Measurements from ENCODE around the gene POLR2M.

POLR2M gene

GRCh38 chr15:57676585-57676984, 29.9 kb upstream of the POLR2M start:
- no peak overlapping the region for H3K27ac ChIP-seq (ENCODE audit: low read length)
- H3K27me3 ChIP-seq (ENCODE audit: insufficient read depth, low read length) = no peaks in the 10 kb centered on the region
- H3K4me3 ChIP-seq (ENCODE audit: low read length) = no peak overlapping the region
- no peaks in the 10 kb centered on the region for H3K4me1 ChIP-seq (ENCODE audit: insufficient read depth, low read length)
- H3K9me3 ChIP-seq (ENCODE audit: insufficient read depth, low read depth, low read length) = no peaks in the 10 kb centered on the region
- H3K36me3 ChIP-seq (ENCODE audit: insufficient read depth, low read depth, low read length) = no peaks in the 10 kb centered on the region
- H3K9ac ChIP-seq (ENCODE audit: low read depth, low read length) = no peak overlapping the region

DNA sequence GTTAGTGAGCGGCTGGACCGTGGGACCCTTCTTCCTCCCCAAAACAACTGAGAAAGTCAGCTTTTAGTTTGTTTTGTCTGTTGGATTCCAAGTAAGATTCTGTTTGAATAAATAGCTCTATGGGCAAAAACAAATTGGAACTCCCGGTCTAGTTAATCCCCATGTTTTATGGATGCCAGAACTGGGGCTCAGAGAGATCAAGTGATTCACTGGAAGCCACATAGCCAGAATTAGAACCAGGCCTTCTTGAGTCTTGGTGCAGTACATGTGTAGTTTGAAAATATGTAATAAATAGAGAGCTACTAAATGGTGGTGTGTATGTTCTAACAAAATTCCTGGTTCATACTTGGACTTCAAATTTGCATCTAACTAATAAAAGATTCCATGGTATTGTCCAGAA, 29.3 kb upstream of the POLR2M start:
- Histone ChIP-seq H3K27ac (ENCODE audit: low read length) (no peak overlapping the region), H3K27me3 (ENCODE audit: insufficient read depth, low read length) (no peaks in the 10 kb centered on the region), H3K9me3 (ENCODE audit: insufficient read depth, low read depth, low read length) (no peaks in the 10 kb centered on the region), H3K36me3 (ENCODE audit: insufficient read depth, low read depth, low read length) (no peaks in the 10 kb centered on the region), H3K4me1 (ENCODE audit: insufficient read depth, low read length) (no peaks in the 10 kb centered on the region), H3K4me3 (ENCODE audit: low read length) (no peak overlapping the region), H3K9ac (ENCODE audit: low read depth, low read length) (no peak overlapping the region)

DNA sequence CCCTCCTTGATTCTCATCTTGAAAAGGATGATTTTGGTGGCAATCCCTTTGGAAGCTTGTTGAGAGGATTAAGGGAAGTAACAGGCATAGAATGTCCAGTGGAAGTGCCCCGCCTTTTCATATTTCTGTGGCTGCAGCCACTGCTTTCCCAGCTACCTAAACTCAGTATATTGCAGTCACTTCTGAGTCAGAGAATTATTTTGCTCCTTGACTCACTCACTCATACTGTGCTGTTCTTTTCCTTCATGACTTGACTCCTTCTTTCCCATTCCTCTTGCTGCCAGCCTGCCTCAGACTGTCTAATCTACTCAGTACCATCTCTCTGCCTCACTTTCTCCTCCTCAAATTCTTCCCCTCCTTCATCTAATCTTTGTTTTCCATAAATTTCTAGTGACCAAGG, 26.5 kb upstream of the POLR2M start:
- Histone ChIP-seq H3K9me3 (ENCODE audit: insufficient read depth, low read depth, low read length) (no peaks in the 10 kb centered on the region), H3K27me3 (ENCODE audit: insufficient read depth, low read length) (no peaks in the 10 kb centered on the region), H3K36me3 (ENCODE audit: insufficient read depth, low read depth, low read length) (no peaks in the 10 kb centered on the region), H3K4me3 (ENCODE audit: low read length) (no peak overlapping the region), H3K4me1 (ENCODE audit: insufficient read depth, low read length) (no peaks in the 10 kb centered on the region), H3K27ac (ENCODE audit: low read length) (no peak overlapping the region), H3K9ac (ENCODE audit: low read depth, low read length) (no peak overlapping the region)

GRCh38 chr15:57681011-57681410, 25.5 kb upstream of the POLR2M start:
- Histone ChIP-seq H3K9ac (ENCODE audit: low read depth, low read length) (no peak overlapping the region), H3K27me3 (ENCODE audit: insufficient read depth, low read length) (no peaks in the 10 kb centered on the region), H3K36me3 (ENCODE audit: insufficient read depth, low read depth, low read length) (no peaks in the 10 kb centered on the region), H3K4me1 (ENCODE audit: insufficient read depth, low read length) (no peaks in the 10 kb centered on the region), H3K9me3 (ENCODE audit: insufficient read depth, low read depth, low read length) (no peaks in the 10 kb centered on the region), H3K4me3 (ENCODE audit: low read length) (no peak overlapping the region), H3K27ac (ENCODE audit: low read length) (no peak overlapping the region)

DNA sequence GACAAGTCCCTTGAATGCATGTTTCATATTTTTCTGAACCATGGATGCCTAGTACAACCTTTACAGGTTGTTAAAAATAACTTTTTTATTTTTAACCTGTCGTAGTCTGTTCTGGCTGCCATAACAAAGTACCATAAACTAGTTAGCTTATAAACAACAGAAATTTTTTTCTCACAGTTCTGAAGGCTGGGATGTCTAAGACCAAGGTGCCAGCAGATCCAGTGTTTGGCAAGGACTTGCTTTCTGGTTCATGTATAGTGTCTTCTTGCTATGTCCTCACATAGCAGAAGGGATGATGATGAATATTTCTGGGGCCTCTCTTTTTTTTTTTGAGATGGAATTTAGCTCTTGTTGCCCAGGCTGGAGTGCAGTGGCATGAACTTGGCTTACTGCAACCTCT, 23.0 kb upstream of the POLR2M start:
- H3K27me3 ChIP-seq (ENCODE audit: insufficient read depth, low read length) = no peaks in the 10 kb centered on the region
- no peaks in the 10 kb centered on the region for H3K4me1 ChIP-seq (ENCODE audit: insufficient read depth, low read length)
- no peak overlapping the region for H3K4me3 ChIP-seq (ENCODE audit: low read length)
- no peak overlapping the region for H3K27ac ChIP-seq (ENCODE audit: low read length)
- no peaks in the 10 kb centered on the region for H3K36me3 ChIP-seq (ENCODE audit: insufficient read depth, low read depth, low read length)
- H3K9ac ChIP-seq (ENCODE audit: low read depth, low read length) = no peak overlapping the region
- H3K9me3 ChIP-seq (ENCODE audit: insufficient read depth, low read depth, low read length) = no peaks in the 10 kb centered on the region

DNA sequence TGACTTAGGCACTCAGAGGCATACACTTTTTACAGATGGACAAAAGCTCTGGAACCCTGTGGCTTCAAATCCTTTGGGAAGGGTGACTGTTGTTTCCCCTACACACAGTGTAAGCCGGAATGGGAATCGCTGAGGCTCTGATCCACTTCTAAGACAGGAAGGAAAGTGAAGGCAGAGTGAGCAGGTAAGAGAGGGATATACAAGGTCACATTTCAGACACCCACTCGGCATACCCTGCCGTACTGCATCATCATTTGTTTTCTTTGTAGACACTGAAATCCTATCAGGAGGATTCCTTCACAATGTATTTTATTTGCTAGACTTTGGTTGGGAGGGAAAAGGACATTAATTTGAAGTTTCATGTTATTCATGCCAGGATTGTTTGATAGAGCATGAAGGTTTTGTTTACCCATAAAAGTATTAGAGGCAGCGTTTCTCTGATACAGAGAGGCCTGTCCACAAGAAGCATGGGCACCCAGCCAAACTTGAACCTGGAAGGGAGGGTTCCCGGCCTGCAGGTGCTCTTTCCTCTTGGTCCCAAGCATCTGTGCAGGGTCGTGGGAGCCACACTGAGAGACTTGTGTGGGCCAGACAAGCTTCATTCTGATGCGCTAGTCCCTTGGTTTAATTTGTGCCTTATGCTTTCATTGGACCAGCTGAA, 21.9 kb upstream of the POLR2M start:
- H3K27ac ChIP-seq (ENCODE audit: low read length) = no peak overlapping the region
- H3K9me3 ChIP-seq (ENCODE audit: insufficient read depth, low read depth, low read length) = no peaks in the 10 kb centered on the region
- no peak overlapping the region for H3K9ac ChIP-seq (ENCODE audit: low read depth, low read length)
- H3K4me3 ChIP-seq (ENCODE audit: low read length) = no peak overlapping the region
- H3K27me3 ChIP-seq (ENCODE audit: insufficient read depth, low read length) = no peaks in the 10 kb centered on the region
- no peaks in the 10 kb centered on the region for H3K4me1 ChIP-seq (ENCODE audit: insufficient read depth, low read length)
- no peaks in the 10 kb centered on the region for H3K36me3 ChIP-seq (ENCODE audit: insufficient read depth, low read depth, low read length)

- no peak overlapping the region for H3K9ac ChIP-seq (ENCODE audit: low read depth, low read length)
- no peak overlapping the region for H3K4me3 ChIP-seq (ENCODE audit: low read length)
- no peaks in the 10 kb centered on the region for H3K36me3 ChIP-seq (ENCODE audit: insufficient read depth, low read depth, low read length)
- no peaks in the 10 kb centered on the region for H3K27me3 ChIP-seq (ENCODE audit: insufficient read depth, low read length)
- no peaks in the 10 kb centered on the region for H3K4me1 ChIP-seq (ENCODE audit: insufficient read depth, low read length)
- no peaks in the 10 kb centered on the region for H3K9me3 ChIP-seq (ENCODE audit: insufficient read depth, low read depth, low read length)
- H3K27ac ChIP-seq (ENCODE audit: low read length) = no peak overlapping the region
These were observed 21.0 kb upstream of the POLR2M start for GRCh38 chr15:57685306-57686095.

- no peak overlapping the region for H3K27ac ChIP-seq (ENCODE audit: low read length)
- H3K4me3 ChIP-seq (ENCODE audit: low read length) = no peak overlapping the region
- H3K4me1 ChIP-seq (ENCODE audit: insufficient read depth, low read length) = no peaks in the 10 kb centered on the region
- H3K9me3 ChIP-seq (ENCODE audit: insufficient read depth, low read depth, low read length) = no peaks in the 10 kb centered on the region
- H3K36me3 ChIP-seq (ENCODE audit: insufficient read depth, low read depth, low read length) = no peaks in the 10 kb centered on the region
- H3K9ac ChIP-seq (ENCODE audit: low read depth, low read length) = no peak overlapping the region
- H3K27me3 ChIP-seq (ENCODE audit: insufficient read depth, low read length) = no peaks in the 10 kb centered on the region
These were observed 19.9 kb upstream of the POLR2M start for GRCh38 chr15:57686657-57687056.

GRCh38 chr15:57690341-57690966, 16.1 kb upstream of the POLR2M start:
- H3K27me3 ChIP-seq (ENCODE audit: insufficient read depth, low read length) = no peaks in the 10 kb centered on the region
- no peaks in the 10 kb centered on the region for H3K36me3 ChIP-seq (ENCODE audit: insufficient read depth, low read depth, low read length)
- no peak overlapping the region for H3K4me3 ChIP-seq (ENCODE audit: low read length)
- no peaks in the 10 kb centered on the region for H3K4me1 ChIP-seq (ENCODE audit: insufficient read depth, low read length)
- H3K9me3 ChIP-seq (ENCODE audit: insufficient read depth, low read depth, low read length) = no peaks in the 10 kb centered on the region
- no peak overlapping the region for H3K9ac ChIP-seq (ENCODE audit: low read depth, low read length)
- no peak overlapping the region for H3K27ac ChIP-seq (ENCODE audit: low read length)

GRCh38 chr15:57691082-57691481, 15.4 kb upstream of the POLR2M start:
- no peak overlapping the region for H3K9ac ChIP-seq (ENCODE audit: low read depth, low read length)
- H3K9me3 ChIP-seq (ENCODE audit: insufficient read depth, low read depth, low read length) = no peaks in the 10 kb centered on the region
- H3K27me3 ChIP-seq (ENCODE audit: insufficient read depth, low read length) = no peaks in the 10 kb centered on the region
- no peaks in the 10 kb centered on the region for H3K4me1 ChIP-seq (ENCODE audit: insufficient read depth, low read length)
- no peak overlapping the region for H3K27ac ChIP-seq (ENCODE audit: low read length)
- no peaks in the 10 kb centered on the region for H3K36me3 ChIP-seq (ENCODE audit: insufficient read depth, low read depth, low read length)
- no peak overlapping the region for H3K4me3 ChIP-seq (ENCODE audit: low read length)

- no peak overlapping the region for H3K27ac ChIP-seq (ENCODE audit: low read length)
- no peaks in the 10 kb centered on the region for H3K36me3 ChIP-seq (ENCODE audit: insufficient read depth, low read depth, low read length)
These were observed 13.8 kb upstream of the POLR2M start for GRCh38 chr15:57692709-57693108.

GRCh38 chr15:57694279-57694678, 12.2 kb upstream of the POLR2M start:
- Histone ChIP-seq H3K27me3 (ENCODE audit: insufficient read depth, low read length) (no peaks in the 10 kb centered on the region), H3K36me3 (ENCODE audit: insufficient read depth, low read depth, low read length) (no peaks in the 10 kb centered on the region), H3K4me3 (ENCODE audit: low read length) (no peak overlapping the region), H3K4me1 (ENCODE audit: insufficient read depth, low read length) (no peaks in the 10 kb centered on the region), H3K27ac (ENCODE audit: low read length) (no peak overlapping the region), H3K9me3 (ENCODE audit: insufficient read depth, low read depth, low read length) (no peaks in the 10 kb centered on the region), H3K9ac (ENCODE audit: low read depth, low read length) (no peak overlapping the region)

More at GRCh38 chr15:57692709-57693108, 13.8 kb upstream of the POLR2M start:
- H3K27me3 ChIP-seq (ENCODE audit: insufficient read depth, low read length) = no peaks in the 10 kb centered on the region
- no peaks in the 10 kb centered on the region for H3K9me3 ChIP-seq (ENCODE audit: insufficient read depth, low read depth, low read length)
- no peaks in the 10 kb centered on the region for H3K4me1 ChIP-seq (ENCODE audit: insufficient read depth, low read length)
- H3K9ac ChIP-seq (ENCODE audit: low read depth, low read length) = no peak overlapping the region
- no peak overlapping the region for H3K4me3 ChIP-seq (ENCODE audit: low read length)
